ENCODE results near the gene CD46.

Gene CD46

GRCh38 chr1:207789792-207790787 is 38.2 kb downstream of the CD46 start:
- Mint-ChIP-seq H3K27ac (ENCODE audit: low read depth) (no peak overlapping the region), H3K36me3 (ENCODE audit: insufficient read depth) (peaks cover 33% of the 10 kb centered on the region), H3K27me3 (no peaks in the 10 kb centered on the region), H3K4me3 (no peak overlapping the region), H3K4me1 (no peaks in the 10 kb centered on the region), H3K9me3 (no peaks in the 10 kb centered on the region)
- DNase-seq (ENCODE audit: low spot score in 2 of 2) (no peak), ATAC-seq (replicated peaks; ENCODE audit: extremely low read depth, poor library complexity, severe bottlenecking) (no peak)

GRCh38 chr1:207791290-207791689 is 39.4 kb downstream of the CD46 start:
- Mint-ChIP-seq H3K4me1 (no peaks in the 10 kb centered on the region), H3K9me3 (no peaks in the 10 kb centered on the region), H3K27me3 (no peaks in the 10 kb centered on the region), H3K36me3 (ENCODE audit: insufficient read depth) (peaks cover 30% of the 10 kb centered on the region), H3K4me3 (no peak overlapping the region), H3K27ac (ENCODE audit: low read depth) (no peak overlapping the region)
- no peak for DNase-seq (ENCODE audit: low spot score in 2 of 2)
- no peak for ATAC-seq (replicated peaks; ENCODE audit: extremely low read depth, poor library complexity, severe bottlenecking)

GRCh38 chr1:207793327-207793726 is 41.5 kb downstream of the CD46 start:
- no peak overlapping the region for H3K4me3 Mint-ChIP-seq
- H3K27ac Mint-ChIP-seq (ENCODE audit: low read depth), result no peak overlapping the region
- peaks cover 21% of the 10 kb centered on the region for H3K36me3 Mint-ChIP-seq (ENCODE audit: insufficient read depth)
- DNase-seq (ENCODE audit: low spot score in 2 of 2) (no peak), ATAC-seq (replicated peaks; ENCODE audit: extremely low read depth, poor library complexity, severe bottlenecking) (no peak)
- H3K9me3 Mint-ChIP-seq, result no peaks in the 10 kb centered on the region
- peaks cover 7% of the 10 kb centered on the region for H3K4me1 Mint-ChIP-seq
- no peaks in the 10 kb centered on the region for H3K27me3 Mint-ChIP-seq

DNA sequence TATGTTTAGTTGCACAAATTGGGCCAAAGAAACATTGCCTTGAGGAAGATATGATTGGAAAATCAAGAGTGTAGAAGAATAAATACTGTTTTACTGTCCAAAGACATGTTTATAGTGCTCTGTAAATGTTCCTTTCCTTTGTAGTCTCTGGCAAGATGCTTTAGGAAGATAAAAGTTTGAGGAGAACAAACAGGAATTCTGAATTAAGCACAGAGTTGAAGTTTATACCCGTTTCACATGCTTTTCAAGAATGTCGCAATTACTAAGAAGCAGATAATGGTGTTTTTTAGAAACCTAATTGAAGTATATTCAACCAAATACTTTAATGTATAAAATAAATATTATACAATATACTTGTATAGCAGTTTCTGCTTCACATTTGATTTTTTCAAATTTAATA is 43.0 kb downstream of the CD46 start:
- Mint-ChIP-seq H3K4me1 (peaks cover 21% of the 10 kb centered on the region), H3K36me3 (ENCODE audit: insufficient read depth) (peaks cover 18% of the 10 kb centered on the region), H3K4me3 (no peak overlapping the region), H3K27me3 (no peaks in the 10 kb centered on the region), H3K27ac (ENCODE audit: low read depth) (no peak overlapping the region), H3K9me3 (no peaks in the 10 kb centered on the region)
- ATAC-seq (replicated peaks; ENCODE audit: extremely low read depth, poor library complexity, severe bottlenecking), result no peak
- no peak for DNase-seq (ENCODE audit: low spot score in 2 of 2)

DNA sequence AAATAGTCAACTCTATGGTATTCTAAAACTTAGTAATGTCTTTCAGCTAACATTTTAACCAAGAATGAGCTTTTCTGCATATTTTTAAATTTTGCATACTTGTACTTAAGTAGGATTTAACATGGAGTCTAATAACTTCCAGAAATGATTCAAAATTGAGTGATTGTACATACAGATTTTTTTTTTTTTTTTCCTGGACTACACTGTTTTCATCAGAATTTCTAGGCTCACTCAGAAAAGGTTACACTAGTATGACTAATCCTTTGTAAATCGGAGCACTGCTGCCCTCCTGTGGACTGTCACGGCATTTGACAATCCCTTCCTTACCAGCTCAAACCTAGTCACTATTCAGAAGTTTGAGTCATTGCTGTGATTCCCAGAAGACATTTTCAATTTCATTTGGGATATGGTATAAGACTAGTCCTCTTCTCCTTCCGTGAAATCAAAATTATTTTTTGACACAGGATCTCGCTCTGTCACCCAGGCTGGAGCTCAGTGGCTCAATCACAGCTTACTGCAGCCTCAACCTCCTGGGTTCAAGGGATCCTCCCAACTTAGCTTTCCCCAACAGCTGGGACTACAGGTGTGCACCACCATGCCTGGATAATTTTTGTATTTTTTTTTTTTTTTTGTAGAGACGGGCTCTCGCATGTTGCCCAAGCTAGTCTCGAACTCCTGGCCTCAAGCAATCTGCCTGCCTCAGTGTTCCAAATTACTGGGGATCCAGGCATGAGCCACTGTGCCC is 45.5 kb downstream of the CD46 start:
- peaks cover 23% of the 10 kb centered on the region for H3K36me3 Mint-ChIP-seq (ENCODE audit: insufficient read depth)
- no peaks in the 10 kb centered on the region for H3K27me3 Mint-ChIP-seq
- ATAC-seq (replicated peaks; ENCODE audit: extremely low read depth, poor library complexity, severe bottlenecking) (peak; percentile 72), DNase-seq (ENCODE audit: low spot score in 2 of 2) (peak; percentile 55 to 63)
- peaks cover 34% of the 10 kb centered on the region for H3K4me1 Mint-ChIP-seq
- no peak overlapping the region for H3K27ac Mint-ChIP-seq (ENCODE audit: low read depth)
- H3K9me3 Mint-ChIP-seq, result no peaks in the 10 kb centered on the region
- no peak overlapping the region for H3K4me3 Mint-ChIP-seq

DNA sequence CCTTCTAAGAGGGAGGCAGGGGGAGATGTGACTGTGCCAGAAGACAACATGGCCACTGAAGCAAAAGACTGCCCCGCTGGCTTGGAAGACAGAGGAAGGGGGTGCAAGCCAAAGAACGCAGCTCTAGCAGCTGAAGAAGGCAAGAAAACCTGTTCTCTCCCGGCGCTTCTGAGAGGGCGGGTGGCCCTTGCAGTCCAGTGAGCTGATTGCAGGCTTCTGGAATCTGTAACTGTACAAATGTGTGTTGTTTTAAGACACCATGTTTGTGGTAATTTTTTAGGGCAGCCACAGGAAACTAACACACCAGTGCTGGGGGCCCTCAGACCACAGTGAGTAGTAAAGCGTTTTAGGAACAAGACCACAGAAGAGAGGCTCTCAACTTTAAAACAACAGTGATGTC is 47.0 kb downstream of the CD46 start:
- Mint-ChIP-seq H3K9me3 (no peaks in the 10 kb centered on the region), H3K27me3 (no peaks in the 10 kb centered on the region), H3K4me1 (peaks cover 35% of the 10 kb centered on the region), H3K36me3 (ENCODE audit: insufficient read depth) (peaks cover 22% of the 10 kb centered on the region), H3K4me3 (peak overlapping the region; percentile 17), H3K27ac (ENCODE audit: low read depth) (peak overlapping the region; percentile 82)
- DNase-seq (ENCODE audit: low spot score in 2 of 2) (no peak), ATAC-seq (replicated peaks; ENCODE audit: extremely low read depth, poor library complexity, severe bottlenecking) (peak; percentile 64)

DNA sequence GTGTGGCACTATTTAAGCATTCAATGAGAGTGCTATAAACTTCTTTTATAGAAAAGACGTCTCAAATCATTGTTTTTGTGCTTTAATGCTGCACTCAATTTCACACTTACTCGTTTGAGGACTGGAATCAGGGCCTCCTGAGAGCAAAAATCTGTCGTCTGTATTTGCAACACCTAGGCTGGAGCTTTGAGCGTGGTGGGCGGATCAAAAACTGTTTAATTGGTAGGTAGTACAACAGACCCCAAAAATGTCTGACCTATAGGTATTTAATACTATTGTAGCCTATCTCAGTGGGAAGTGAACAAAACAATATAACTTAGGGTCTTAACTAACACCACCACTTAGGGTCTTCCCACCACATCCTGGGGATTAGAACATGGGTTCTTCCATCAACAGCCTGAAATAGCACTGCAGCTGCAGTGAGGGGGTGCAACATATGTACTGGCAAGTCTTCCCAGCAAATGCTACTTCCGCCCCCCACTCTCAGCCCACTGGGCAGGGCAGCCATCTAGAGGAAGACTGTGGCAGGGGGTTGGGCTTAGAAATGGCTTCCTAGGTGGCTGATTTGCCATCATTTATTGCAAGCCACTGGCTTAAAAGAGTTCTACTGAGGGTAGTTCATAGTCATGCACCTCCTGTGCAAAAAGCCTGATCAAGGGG is 48.3 kb downstream of the CD46 start:
- Mint-ChIP-seq H3K9me3 (no peaks in the 10 kb centered on the region), H3K4me1 (peaks cover 35% of the 10 kb centered on the region), H3K36me3 (ENCODE audit: insufficient read depth) (peaks cover 24% of the 10 kb centered on the region), H3K27ac (ENCODE audit: low read depth) (no peak overlapping the region), H3K4me3 (no peak overlapping the region), H3K27me3 (no peaks in the 10 kb centered on the region)
- ATAC-seq (replicated peaks; ENCODE audit: extremely low read depth, poor library complexity, severe bottlenecking) (no peak), DNase-seq (ENCODE audit: low spot score in 2 of 2) (no peak)

DNA sequence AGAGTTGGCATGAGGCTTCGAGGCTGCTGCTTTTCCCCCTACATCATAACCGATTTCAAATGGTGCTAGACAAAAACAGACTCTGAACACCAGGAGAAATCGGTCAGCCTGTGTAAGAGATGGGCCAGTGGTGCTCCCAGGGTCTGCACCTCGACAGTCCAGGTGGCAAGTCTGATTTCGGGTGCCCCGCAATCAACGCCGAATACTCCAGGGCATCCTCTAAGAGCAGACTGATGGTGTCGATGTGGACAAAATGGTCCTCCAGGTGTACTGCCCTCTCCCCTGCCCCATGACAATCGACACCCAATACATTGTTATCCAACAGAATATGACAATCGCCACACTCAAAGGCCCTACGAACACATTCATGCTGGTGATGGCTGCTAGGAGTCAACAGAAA is 50.0 kb downstream of the CD46 start:
- Mint-ChIP-seq H3K9me3 (no peaks in the 10 kb centered on the region), H3K27ac (ENCODE audit: low read depth) (peak overlapping the region; percentile 27), H3K4me1 (peaks cover 46% of the 10 kb centered on the region), H3K4me3 (no peak overlapping the region), H3K27me3 (no peaks in the 10 kb centered on the region), H3K36me3 (ENCODE audit: insufficient read depth) (peaks cover 30% of the 10 kb centered on the region)
- no peak for ATAC-seq (replicated peaks; ENCODE audit: extremely low read depth, poor library complexity, severe bottlenecking)
- DNase-seq (ENCODE audit: low spot score in 2 of 2), result no peak

GRCh38 chr1:207803678-207804077 is 51.8 kb downstream of the CD46 start:
- peaks cover 51% of the 10 kb centered on the region for H3K4me1 Mint-ChIP-seq

DNA sequence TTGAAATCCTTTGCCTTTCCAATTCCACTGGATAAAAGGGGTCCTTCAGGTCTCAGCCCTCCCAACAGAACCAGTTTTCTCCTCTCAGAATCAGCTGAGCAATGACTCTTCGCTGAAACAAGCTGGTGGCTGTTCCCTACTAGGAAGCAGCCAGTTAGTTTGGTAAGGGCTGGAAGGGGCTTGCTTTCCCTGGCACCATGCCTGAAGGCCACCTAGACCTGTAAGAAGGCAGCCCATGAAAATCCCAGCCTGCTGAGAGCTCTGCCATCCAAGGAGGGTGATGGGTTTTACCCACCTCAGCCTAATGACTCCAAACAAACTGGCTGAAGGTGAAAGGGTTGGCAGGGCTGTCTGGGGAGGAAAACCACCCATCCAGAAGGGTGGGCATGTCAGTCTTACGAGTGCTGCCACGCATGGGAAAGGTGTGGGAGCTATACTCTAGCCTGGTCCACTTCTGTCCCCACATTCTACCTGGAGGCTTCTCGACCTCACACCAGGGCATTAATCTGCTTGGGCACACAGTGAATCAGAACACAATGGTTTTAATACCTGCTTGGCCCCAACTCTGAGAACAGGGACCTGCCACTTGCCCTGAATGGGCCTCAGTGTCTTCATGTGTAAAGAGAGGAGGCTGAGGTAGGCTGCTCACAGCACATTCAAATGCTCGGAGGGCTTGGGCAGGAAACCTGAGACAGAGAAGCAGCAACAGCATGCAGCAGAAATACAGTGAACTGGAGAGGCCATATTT is 53.0 kb downstream of the CD46 start:
- peaks cover 52% of the 10 kb centered on the region for H3K36me3 Mint-ChIP-seq (ENCODE audit: insufficient read depth)
- no peaks in the 10 kb centered on the region for H3K9me3 Mint-ChIP-seq
- H3K4me3 Mint-ChIP-seq, result no peak overlapping the region
- ATAC-seq (replicated peaks; ENCODE audit: extremely low read depth, poor library complexity, severe bottlenecking), result no peak
- no peak overlapping the region for H3K27ac Mint-ChIP-seq (ENCODE audit: low read depth)
- H3K27me3 Mint-ChIP-seq, result no peaks in the 10 kb centered on the region
- DNase-seq (ENCODE audit: low spot score in 2 of 2), result no peak
- peaks cover 52% of the 10 kb centered on the region for H3K4me1 Mint-ChIP-seq

More at GRCh38 chr1:207803678-207804077, 51.8 kb downstream of the CD46 start:
- DNase-seq (ENCODE audit: low spot score in 2 of 2) (no peak), ATAC-seq (replicated peaks; ENCODE audit: extremely low read depth, poor library complexity, severe bottlenecking) (no peak)
- no peak overlapping the region for H3K4me3 Mint-ChIP-seq
- H3K27ac Mint-ChIP-seq (ENCODE audit: low read depth), result no peak overlapping the region
- no peaks in the 10 kb centered on the region for H3K9me3 Mint-ChIP-seq
- H3K36me3 Mint-ChIP-seq (ENCODE audit: insufficient read depth), result peaks cover 44% of the 10 kb centered on the region
- no peaks in the 10 kb centered on the region for H3K27me3 Mint-ChIP-seq

DNA sequence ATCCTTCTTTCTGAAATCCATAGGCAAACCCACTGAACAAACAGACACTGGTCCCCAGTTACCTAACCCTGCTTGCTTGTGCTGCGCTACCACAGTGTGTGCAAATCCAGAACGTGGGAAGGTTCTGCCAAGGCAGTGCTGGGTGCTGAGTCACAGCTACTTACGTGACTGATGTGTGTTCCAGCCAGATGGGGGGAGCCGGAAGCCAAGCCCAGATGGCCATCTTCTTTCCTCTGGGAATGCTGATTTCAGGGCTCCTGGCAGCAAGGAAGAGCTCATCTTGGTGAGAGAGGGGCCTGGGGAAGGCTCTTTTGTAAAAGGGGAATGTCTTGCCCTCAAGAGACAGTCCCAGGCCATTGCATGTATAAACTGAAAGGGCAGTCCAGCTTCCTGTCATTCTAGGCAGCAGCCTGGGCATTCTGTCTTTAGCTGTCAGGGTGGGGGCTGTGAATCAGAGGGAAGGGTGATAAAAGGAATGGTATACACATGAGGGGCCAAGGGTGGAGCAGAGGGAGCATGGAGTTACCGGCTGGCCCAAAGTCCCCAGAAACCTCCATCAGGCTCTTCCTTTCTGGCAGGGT is 54.1 kb downstream of the CD46 start:
- Mint-ChIP-seq H3K36me3 (ENCODE audit: insufficient read depth) (peaks cover 51% of the 10 kb centered on the region), H3K27ac (ENCODE audit: low read depth) (peak overlapping the region; percentile 90), H3K27me3 (no peaks in the 10 kb centered on the region), H3K4me3 (no peak overlapping the region), H3K4me1 (peaks cover 53% of the 10 kb centered on the region), H3K9me3 (no peaks in the 10 kb centered on the region)
- ATAC-seq (replicated peaks; ENCODE audit: extremely low read depth, poor library complexity, severe bottlenecking) (no peak), DNase-seq (ENCODE audit: low spot score in 2 of 2) (no peak)
